HepG2 (cell line): ENCODE data around the gene IGF2BP1. TPM values are rescaled to one million over a fixed set of nuclear protein-coding genes. Genes with fewer than 3 reads are reported as not detected.

Experiments used
- ATAC-seq: fragments of 200-7000 bp; cut with Tn5 transposase; 3 replicates; pipeline ENCODE4 v1.9.1; 2020; ENCODE audit warnings: mild to moderate bottlenecking, moderate library complexity
- BruUV-seq: library from RNA; stranded (reverse); fragments of 400-500 nt; replicated peaks from 2 replicates; lab custom pipeline; 2021; lab: Mats Ljungman, UMichigan
- CTCF ChIA-PET: fragments of 300-600 bp; formaldehyde crosslinking; extraction: SDS; loops from one replicate; lab custom pipeline; 2021; ENCODE audit warnings: low total read pairs, inconsistent platforms, low intra/inter-chr PET ratio; lab: Yijun Ruan, JAX
- POLR2A ChIA-PET: fragments of 350-600 bp; sonication (Branson Sonifier 250); formaldehyde crosslinking; loops from one replicate; lab custom pipeline; 2020; ENCODE audit warnings: antibody characterized with exemption, inconsistent platforms; lab: Yijun Ruan, JAX
- DNase-seq: peaks from one replicate; pipeline ENCODE4 v3.0.0-alpha.2; 2015; ENCODE audit warnings: low spot score
- FAIRE-seq: peaks from 3 replicates; lab custom pipeline; 2011; peaks lifted over from hg19 to GRCh38; lab: Jason Lieb, UNC
- H2AFZ ChIP-seq: one replicate; pipeline ENCODE4 v1.6.1; 2011; ENCODE audit warnings: low read length, inconsistent platforms
- H3K27ac ChIP-seq: fragments of 300-600 bp; 3 replicates; pipeline ENCODE4 v1.8.0; 2011; ENCODE audit warnings: mixed run types, mild to moderate bottlenecking, mixed read lengths, low read length, inconsistent platforms; ENCODE audit not compliant: insufficient read depth; ENCODE audit errors: extremely low read length
- H3K27me3 ChIP-seq, 2 experiments: fragments of 200-600 bp in 1 of 2; 2 replicates in 1 of 2; 3 replicates in 1 of 2; pipeline versions ENCODE4 v1.6.0 to v1.8.0; 2011; ENCODE audit warnings: low read length in 2 of 2, mild to moderate bottlenecking in 2 of 2, moderate library complexity in 2 of 2, inconsistent platforms in 1 of 2; ENCODE audit not compliant: insufficient read depth in 2 of 2, control insufficient read depth in 1 of 2
- H3K36me3 ChIP-seq, 2 experiments: fragments of 200-600 bp in 1 of 2; replicated peaks in 1 of 2; 2 replicates in 1 of 2; 3 replicates in 1 of 2; pipeline versions ENCODE4 v1.5.1 to v1.8.0; 2011; ENCODE audit warnings: low read length in 2 of 2, inconsistent platforms in 1 of 2; ENCODE audit not compliant: insufficient read depth in 2 of 2, control insufficient read depth in 1 of 2
- H3K4me1 ChIP-seq: 2 replicates; pipeline ENCODE4 v1.5.1; 2012; ENCODE audit warnings: low read length, inconsistent platforms; ENCODE audit not compliant: insufficient read depth
- H3K4me2 ChIP-seq: 2 replicates; pipeline ENCODE4 v1.6.0; 2011; ENCODE audit warnings: low read depth, low read length, inconsistent platforms
- H3K4me3 ChIP-seq, 3 experiments: fragments of 200-600 bp in 1 of 3; sonication (generic), shearing (Covaris generic) in 1 of 3; replicated peaks in 1 of 3; 2 replicates each; pipeline ENCODE4 v1.5.1; 2011 to 2016; ENCODE audit warnings: low read length in 3 of 3, inconsistent platforms in 2 of 3, low read depth in 2 of 3, mild to moderate bottlenecking in 2 of 3, control low read depth in 1 of 3, mixed read lengths in 1 of 3; ENCODE audit not compliant: insufficient read depth in 1 of 3
- H3K79me2 ChIP-seq: one replicate; pipeline ENCODE4 v1.6.1; 2011; ENCODE audit warnings: low read length, inconsistent platforms; ENCODE audit not compliant: insufficient read depth
- H3K9ac ChIP-seq: 2 replicates; pipeline ENCODE4 v1.6.0; 2011; ENCODE audit warnings: mild to moderate bottlenecking, low read depth, low read length, inconsistent platforms; ENCODE audit not compliant: insufficient read depth
- H3K9me3 ChIP-seq: 2 replicates; pipeline ENCODE4 v1.5.1; 2012; ENCODE audit warnings: mild to moderate bottlenecking, low read length
- H4K20me1 ChIP-seq: 2 replicates; pipeline ENCODE4 v1.6.0; 2011; ENCODE audit warnings: inconsistent platforms, mild to moderate bottlenecking, low read length, moderate library complexity; ENCODE audit not compliant: insufficient read depth
- ARNT2 ChIP-seq: sonication (generic); formaldehyde crosslinking; IDR thresholded peaks from 2 replicates; pipeline ENCODE4 v1.8.0; 2022; ENCODE audit warnings: mild to moderate bottlenecking, low read depth, missing genetic modification reagents, moderate library complexity
- DNMT3B ChIP-seq: conservative IDR thresholded peaks from 2 replicates; pipeline ENCODE4 v1.6.1; 2016; ENCODE audit warnings: missing biosample characterization, control low read depth
- NPAS2 ChIP-seq: sonication (generic); formaldehyde crosslinking; IDR thresholded peaks from 2 replicates; pipeline ENCODE4 v1.8.0; 2022; ENCODE audit warnings: mild to moderate bottlenecking, missing genetic modification reagents, borderline replicate concordance
- POLR2G ChIP-seq: fragments of 200-400 bp; formaldehyde crosslinking; IDR thresholded peaks from 2 replicates; pipeline ENCODE4 v1.6.1; 2018; ENCODE audit warnings: mild to moderate bottlenecking, low read depth, low read length, moderate library complexity
- SIX4 ChIP-seq: sonication (generic); formaldehyde crosslinking; IDR thresholded peaks from 2 replicates; pipeline ENCODE4 v1.4.0; 2020; ENCODE audit warnings: missing genetic modification reagents
- ZNF224 ChIP-seq: sonication (generic); formaldehyde crosslinking; IDR thresholded peaks from 2 replicates; pipeline ENCODE4 v1.5.0; 2020; ENCODE audit warnings: mild to moderate bottlenecking, missing genetic modification reagents
- ZNF772 ChIP-seq: sonication (generic); formaldehyde crosslinking; IDR thresholded peaks from 2 replicates; pipeline ENCODE4 v1.5.0; 2020; ENCODE audit warnings: mild to moderate bottlenecking, missing genetic modification reagents
- WGBS: methylation state at CpG from one replicate; pipeline ENCODE4 v1.1.6; 2017; ENCODE audit warnings: low lambda C conversion rate; 5-methylcytosine and 5-hydroxymethylcytosine counted together
- in situ Hi-C: cut with HindIII; loops from 2 replicates; pipeline ENCODE4 v1.10.0; 2017; ENCODE audit warnings: low pct_unique_long_range_greater_than_20kb; ENCODE audit not compliant: extremely low pct_ligation_motif_present
- intact Hi-C: fragments of 100-400 bp; cut with micrococcal nuclease; formaldehyde crosslinking; loops from one replicate; pipeline ENCODE4 v1.10.0; 2022; ENCODE audit not compliant: unreplicated experiment
- polyA plus RNA-seq, 8 experiments: library from polyadenylated mRNA; depleted of rRNA in 3 of 8; stranded (reverse) in 7 of 8; unstranded in 1 of 8; fragments of >200 nt; fragmentation: Illumina TruSeq in 4 of 8; extraction: Trizol in 4 of 8; gene quantifications; 2 replicates each; pipeline versions ENCODE4 v1.2.1 to v1.2.3, GENCODE V29; 2011 to 2016; ENCODE audit warnings: low read depth in 4 of 8, missing spikeins in 1 of 8, mixed read lengths in 1 of 8; ENCODE audit not compliant: insufficient read depth in 1 of 8
- total RNA-seq, 5 experiments: library from RNA; depleted of rRNA; stranded (reverse); fragments of >200 nt; fragmentation: Illumina TruSeq; extraction: Trizol; gene quantifications; 2 replicates each; pipeline ENCODE4 v1.2.3, GENCODE V29; 2016; ENCODE audit warnings: low read depth in 1 of 5
- TF ChIP-seq, protein P1 (sequence below): sonication (generic); formaldehyde crosslinking; IDR thresholded peaks from 2 replicates; pipeline ENCODE4 v1.4.0; 2020; ENCODE audit warnings: missing genetic modification reagents
- TF ChIP-seq, protein P2 (sequence below): IDR thresholded peaks from 2 replicates; pipeline ENCODE4 v1.6.1; 2016; ENCODE audit warnings: missing compliant biosample characterization, missing genetic modification reagents, borderline replicate concordance
- TF ChIP-seq, protein P3 (sequence below): sonication (generic); formaldehyde crosslinking; IDR thresholded peaks from 2 replicates; pipeline ENCODE4 v1.5.0; 2020; ENCODE audit warnings: mild to moderate bottlenecking, low read depth, missing genetic modification reagents, borderline replicate concordance
- TF ChIP-seq, protein P4 (sequence below): sonication (generic); formaldehyde crosslinking; IDR thresholded peaks from 2 replicates; pipeline ENCODE4 v1.4.0; 2020; ENCODE audit warnings: missing genetic modification reagents
- TF ChIP-seq, protein P5 (sequence below): IDR thresholded peaks from 2 replicates; pipeline ENCODE4 v1.6.1; 2016; ENCODE audit warnings: mild to moderate bottlenecking, missing biosample characterization, missing genetic modification reagents

Gene IGF2BP1
- total and polyA plus RNA-seq, 2 of the 13 experiments (the other 11 are each of a cell fraction or from before 2014, with no cell fraction given) = 29.7 to 75.1 TPM

DNA sequence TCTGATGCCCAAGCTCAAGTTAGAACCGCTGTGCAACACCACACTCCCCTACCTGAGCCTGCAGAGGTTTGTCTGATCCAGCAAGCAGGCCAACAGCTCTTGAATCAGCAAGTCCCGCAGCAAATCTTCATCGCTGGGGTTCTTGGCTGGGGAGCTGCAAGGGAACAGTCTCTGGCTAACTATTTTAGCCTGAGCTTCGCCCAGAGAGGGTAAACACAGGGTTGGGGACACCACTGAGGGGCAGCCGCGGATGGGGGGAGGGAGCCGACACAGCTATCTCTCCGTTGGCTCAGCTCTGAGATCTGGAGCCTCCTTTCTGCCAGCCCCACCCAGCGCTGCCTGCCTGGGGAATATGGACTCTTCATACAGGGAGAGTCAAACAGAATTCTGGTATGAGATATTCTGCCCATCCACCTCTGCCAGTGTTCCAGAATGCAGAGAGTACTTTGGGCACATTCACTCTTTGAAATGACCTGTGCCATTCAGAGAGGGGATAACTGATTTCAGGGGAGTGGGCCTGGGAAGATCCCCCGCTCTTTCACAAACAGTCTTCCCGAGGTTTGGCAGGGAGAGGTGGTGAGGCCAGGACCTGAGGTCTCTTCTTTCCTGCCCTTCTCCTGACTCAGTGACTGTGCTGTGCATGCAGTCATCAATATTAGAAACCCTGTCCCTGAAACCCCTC, 36.2 kb upstream of the IGF2BP1 start:
- Histone ChIP-seq H3K79me2 (no peaks in the 10 kb centered on the region), H3K4me3 (peak overlapping the region; percentile 55 to 74 (median 58)), H3K9ac (peak overlapping the region; percentile 63), H3K4me1 (peaks cover 58% of the 10 kb centered on the region), H3K4me2 (peak overlapping the region; percentile 99), H3K27ac (peak overlapping the region; percentile 49), H3K27me3 (no peaks in the 10 kb centered on the region), H2AFZ (peak overlapping the region; percentile 91), H3K36me3 (no peaks in the 10 kb centered on the region), H3K9me3 (no peaks in the 10 kb centered on the region), H4K20me1 (no peaks in the 10 kb centered on the region)
- intact Hi-C loops (no loop called here), in situ Hi-C loops (no loop called here)
- ATAC-seq (peak; percentile 89), FAIRE-seq (peak; percentile 40), DNase-seq (peak; percentile 73)
- ChIA-PET CTCF (interaction anchor here (1.8 kb wide), 1 partner anchor 72 kb away, joined by 5 read pairs; no protein-coding TSS in a partner anchor), POLR2A (interaction anchor here (0.6 to 5.5 kb wide), 19 partner anchors 9 to 409 kb away, joined by 3 to 195 read pairs (median 7); partner anchors contain the start of genes ATP5MC1, IGF2BP1, SNF8 and UBE2Z)
- BruUV-seq = no TSS peak
- WGBS = 2% methylated on average over 11 of the region's 11 CpGs
- TF ChIP-seq, protein P1, sequence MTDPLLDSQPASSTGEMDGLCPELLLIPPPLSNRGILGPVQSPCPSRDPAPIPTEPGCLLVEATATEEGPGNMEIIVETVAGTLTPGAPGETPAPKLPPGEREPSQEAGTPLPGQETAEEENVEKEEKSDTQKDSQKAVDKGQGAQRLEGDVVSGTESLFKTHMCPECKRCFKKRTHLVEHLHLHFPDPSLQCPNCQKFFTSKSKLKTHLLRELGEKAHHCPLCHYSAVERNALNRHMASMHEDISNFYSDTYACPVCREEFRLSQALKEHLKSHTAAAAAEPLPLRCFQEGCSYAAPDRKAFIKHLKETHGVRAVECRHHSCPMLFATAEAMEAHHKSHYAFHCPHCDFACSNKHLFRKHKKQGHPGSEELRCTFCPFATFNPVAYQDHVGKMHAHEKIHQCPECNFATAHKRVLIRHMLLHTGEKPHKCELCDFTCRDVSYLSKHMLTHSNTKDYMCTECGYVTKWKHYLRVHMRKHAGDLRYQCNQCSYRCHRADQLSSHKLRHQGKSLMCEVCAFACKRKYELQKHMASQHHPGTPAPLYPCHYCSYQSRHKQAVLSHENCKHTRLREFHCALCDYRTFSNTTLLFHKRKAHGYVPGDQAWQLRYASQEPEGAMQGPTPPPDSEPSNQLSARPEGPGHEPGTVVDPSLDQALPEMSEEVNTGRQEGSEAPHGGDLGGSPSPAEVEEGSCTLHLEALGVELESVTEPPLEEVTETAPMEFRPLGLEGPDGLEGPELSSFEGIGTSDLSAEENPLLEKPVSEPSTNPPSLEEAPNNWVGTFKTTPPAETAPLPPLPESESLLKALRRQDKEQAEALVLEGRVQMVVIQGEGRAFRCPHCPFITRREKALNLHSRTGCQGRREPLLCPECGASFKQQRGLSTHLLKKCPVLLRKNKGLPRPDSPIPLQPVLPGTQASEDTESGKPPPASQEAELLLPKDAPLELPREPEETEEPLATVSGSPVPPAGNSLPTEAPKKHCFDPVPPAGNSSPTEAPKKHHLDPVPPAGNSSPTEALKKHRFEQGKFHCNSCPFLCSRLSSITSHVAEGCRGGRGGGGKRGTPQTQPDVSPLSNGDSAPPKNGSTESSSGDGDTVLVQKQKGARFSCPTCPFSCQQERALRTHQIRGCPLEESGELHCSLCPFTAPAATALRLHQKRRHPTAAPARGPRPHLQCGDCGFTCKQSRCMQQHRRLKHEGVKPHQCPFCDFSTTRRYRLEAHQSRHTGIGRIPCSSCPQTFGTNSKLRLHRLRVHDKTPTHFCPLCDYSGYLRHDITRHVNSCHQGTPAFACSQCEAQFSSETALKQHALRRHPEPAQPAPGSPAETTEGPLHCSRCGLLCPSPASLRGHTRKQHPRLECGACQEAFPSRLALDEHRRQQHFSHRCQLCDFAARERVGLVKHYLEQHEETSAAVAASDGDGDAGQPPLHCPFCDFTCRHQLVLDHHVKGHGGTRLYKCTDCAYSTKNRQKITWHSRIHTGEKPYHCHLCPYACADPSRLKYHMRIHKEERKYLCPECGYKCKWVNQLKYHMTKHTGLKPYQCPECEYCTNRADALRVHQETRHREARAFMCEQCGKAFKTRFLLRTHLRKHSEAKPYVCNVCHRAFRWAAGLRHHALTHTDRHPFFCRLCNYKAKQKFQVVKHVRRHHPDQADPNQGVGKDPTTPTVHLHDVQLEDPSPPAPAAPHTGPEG = peak; percentile 27; the same call in 1 of the 2 replicates
- TF ChIP-seq, protein P2, sequence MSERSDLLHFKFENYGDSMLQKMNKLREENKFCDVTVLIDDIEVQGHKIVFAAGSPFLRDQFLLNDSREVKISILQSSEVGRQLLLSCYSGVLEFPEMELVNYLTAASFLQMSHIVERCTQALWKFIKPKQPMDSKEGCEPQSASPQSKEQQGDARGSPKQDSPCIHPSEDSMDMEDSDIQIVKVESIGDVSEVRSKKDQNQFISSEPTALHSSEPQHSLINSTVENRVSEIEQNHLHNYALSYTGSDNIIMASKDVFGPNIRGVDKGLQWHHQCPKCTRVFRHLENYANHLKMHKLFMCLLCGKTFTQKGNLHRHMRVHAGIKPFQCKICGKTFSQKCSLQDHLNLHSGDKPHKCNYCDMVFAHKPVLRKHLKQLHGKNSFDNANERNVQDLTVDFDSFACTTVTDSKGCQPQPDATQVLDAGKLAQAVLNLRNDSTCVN (CRISPR knock-in tag) = peak; percentile 11; the same call in 1 of the 2 replicates
- no peak for TF ChIP-seq ARNT2
- TF ChIP-seq DNMT3B (CRISPR knock-in tag) = no peak; the same call in 1 of the 2 replicates
- no peak for TF ChIP-seq POLR2G
- no peak for TF ChIP-seq NPAS2 (CRISPR knock-in tag)
- TF ChIP-seq, protein P3, sequence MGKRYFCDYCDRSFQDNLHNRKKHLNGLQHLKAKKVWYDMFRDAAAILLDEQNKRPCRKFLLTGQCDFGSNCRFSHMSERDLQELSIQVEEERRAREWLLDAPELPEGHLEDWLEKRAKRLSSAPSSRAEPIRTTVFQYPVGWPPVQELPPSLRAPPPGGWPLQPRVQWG (CRISPR knock-in tag) = no peak
- TF ChIP-seq ZNF224 (CRISPR knock-in tag) = 0 out of 2 replicates have a peak, but pooled peaks have one; percentile 32
- TF ChIP-seq ZNF772 (CRISPR knock-in tag) = 0 out of 2 replicates have a peak, but pooled peaks have one; percentile 41
- no peak for TF ChIP-seq SIX4 (CRISPR knock-in tag)
- TF ChIP-seq, protein P4, sequence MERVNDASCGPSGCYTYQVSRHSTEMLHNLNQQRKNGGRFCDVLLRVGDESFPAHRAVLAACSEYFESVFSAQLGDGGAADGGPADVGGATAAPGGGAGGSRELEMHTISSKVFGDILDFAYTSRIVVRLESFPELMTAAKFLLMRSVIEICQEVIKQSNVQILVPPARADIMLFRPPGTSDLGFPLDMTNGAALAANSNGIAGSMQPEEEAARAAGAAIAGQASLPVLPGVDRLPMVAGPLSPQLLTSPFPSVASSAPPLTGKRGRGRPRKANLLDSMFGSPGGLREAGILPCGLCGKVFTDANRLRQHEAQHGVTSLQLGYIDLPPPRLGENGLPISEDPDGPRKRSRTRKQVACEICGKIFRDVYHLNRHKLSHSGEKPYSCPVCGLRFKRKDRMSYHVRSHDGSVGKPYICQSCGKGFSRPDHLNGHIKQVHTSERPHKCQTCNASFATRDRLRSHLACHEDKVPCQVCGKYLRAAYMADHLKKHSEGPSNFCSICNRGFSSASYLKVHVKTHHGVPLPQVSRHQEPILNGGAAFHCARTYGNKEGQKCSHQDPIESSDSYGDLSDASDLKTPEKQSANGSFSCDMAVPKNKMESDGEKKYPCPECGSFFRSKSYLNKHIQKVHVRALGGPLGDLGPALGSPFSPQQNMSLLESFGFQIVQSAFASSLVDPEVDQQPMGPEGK (CRISPR knock-in tag) = peak; percentile 70; the same call in 1 of the 2 replicates
- TF ChIP-seq, protein P5, sequence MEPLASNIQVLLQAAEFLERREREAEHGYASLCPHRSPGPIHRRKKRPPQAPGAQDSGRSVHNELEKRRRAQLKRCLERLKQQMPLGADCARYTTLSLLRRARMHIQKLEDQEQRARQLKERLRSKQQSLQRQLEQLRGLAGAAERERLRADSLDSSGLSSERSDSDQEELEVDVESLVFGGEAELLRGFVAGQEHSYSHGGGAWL (CRISPR knock-in tag) = no peak
